Measurements from ENCODE around the gene DPP9. TPM values are rescaled to one million over a fixed set of nuclear protein-coding genes. Genes with fewer than 3 reads are reported as not detected.

Gene DPP9
- polyA plus RNA-seq, 1 of the 3 experiments (the other 2 are of a cell fraction): 17.1 TPM

DNA sequence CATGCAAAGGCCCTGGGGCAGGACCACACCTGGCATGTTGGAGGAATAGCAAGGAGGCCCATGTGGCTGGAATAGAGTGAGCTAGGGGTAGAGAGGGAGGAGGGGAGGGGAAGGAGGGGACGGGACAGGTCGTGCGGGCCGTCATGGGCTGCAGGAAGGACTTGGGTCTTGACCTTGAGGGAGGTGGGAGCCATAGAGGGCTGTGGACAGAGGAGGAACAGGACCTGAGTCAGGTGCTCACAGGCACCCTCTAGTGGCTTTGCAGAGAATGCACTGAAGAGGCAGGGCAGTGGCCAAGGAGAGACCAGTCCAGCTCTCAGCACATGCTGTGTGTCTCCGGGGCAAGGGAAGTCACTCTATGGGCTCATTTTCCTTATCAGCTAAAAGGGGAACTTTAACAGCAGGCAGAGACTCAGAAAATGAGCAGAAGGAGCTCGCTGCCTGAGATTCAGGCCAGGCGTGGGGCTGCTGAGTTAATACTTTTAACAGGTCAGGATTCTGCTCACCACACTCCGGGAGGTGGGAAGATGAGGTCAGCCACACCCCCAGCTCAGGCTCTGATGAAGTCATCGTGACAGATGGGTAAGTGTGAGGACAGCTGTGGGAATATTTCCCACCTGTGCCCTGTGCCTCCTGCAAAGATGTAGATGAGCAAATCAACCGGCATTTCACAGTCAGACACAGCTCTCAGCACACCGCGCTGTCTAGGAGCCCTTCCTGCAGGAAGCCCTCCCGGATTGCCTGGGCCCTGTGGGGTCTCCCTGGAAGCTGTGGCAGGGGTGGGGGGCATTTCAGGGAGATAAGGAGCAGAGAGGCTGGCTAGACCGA lies 90.3 kb downstream of the DPP9 start:
- 24% methylated on average over 11 of the region's 14 CpGs for WGBS (ENCODE audit: low lambda C conversion rate)
- Histone ChIP-seq H3K4me3 (ENCODE audit: low read depth in 2 of 2, low read length in 1 of 2) (no peak overlapping the region; a peak in 1 of 4 replicates), H3K27me3 (ENCODE audit: insufficient read depth) (no peaks in the 10 kb centered on the region), H3K4me1 (ENCODE audit: control insufficient read depth in 1 of 2, insufficient read depth in 2 of 2, low read depth in 1 of 2, low read length in 1 of 2) (peaks cover 0 to 8% of the 10 kb centered on the region in 2 experiments; a peak in 1 of 4 replicates), H3K9ac (no peak overlapping the region), H3K79me2 (ENCODE audit: insufficient read depth) (no peaks in the 10 kb centered on the region), H3K9me2 (no peaks in the 10 kb centered on the region), H3K36me3 (replicated peaks in 1 of 2; ENCODE audit: control insufficient read depth in 1 of 2, insufficient read depth in 2 of 2, low read length in 1 of 2) (no peaks in the 10 kb centered on the region), H3F3A (replicated peaks; ENCODE audit: insufficient read depth) (peaks cover 32% of the 10 kb centered on the region), H3K4me2 (no peak overlapping the region), H3K27ac (ENCODE audit: low read depth in 2 of 2, low read length in 1 of 2) (peak overlapping the region in 1 of 2 experiments; percentile 78; a peak in 1 of 4 replicates), H2AFZ (ENCODE audit: low read depth) (no peak overlapping the region), H4K20me1 (ENCODE audit: insufficient read depth) (no peaks in the 10 kb centered on the region), H3K9me3 (no peaks in the 10 kb centered on the region)
- ChIA-PET POLR2A (no interaction called here), CTCF (interaction anchor here (0.6 to 3.6 kb wide), 24 partner anchors 8 to 107 kb away, joined by 3 to 58 read pairs (median 4); partner anchors contain the start of genes MYDGF and SEMA6B)
- DNase-seq: peak; percentile 73
- TF ChIP-seq NFIC (IDR thresholded peaks at IDR 0.05; ENCODE audit: borderline replicate concordance) (no peak), TAF1 (IDR thresholded peaks at IDR 0.05; ENCODE audit: borderline replicate concordance, low read depth, low read length) (no peak), CHD2 (IDR thresholded peaks at IDR 0.05; ENCODE audit: low read length, partially characterized antibody) (no peak), SIN3A (IDR thresholded peaks at IDR 0.05; ENCODE audit: borderline replicate concordance, low read depth, low read length) (no peak), NRF1 (IDR thresholded peaks at IDR 0.05; ENCODE audit: low read depth, low read length) (no peak), YY1 (IDR thresholded peaks at IDR 0.05; ENCODE audit: low read depth) (no peak), ELF1 (IDR thresholded peaks at IDR 0.05) (no peak), TCF12 (IDR thresholded peaks at IDR 0.05) (peak; percentile 51; the same call in 1 of the 2 replicates), POLR2AphosphoS5 (IDR thresholded peaks at IDR 0.05; ENCODE audit: low read depth, low read length) (no peak), EP300 (IDR thresholded peaks at IDR 0.05; ENCODE audit: borderline replicate concordance in 1 of 2, low read depth in 1 of 2, low read length in 1 of 2) (no peak), EZH2phosphoT487 (IDR thresholded peaks at IDR 0.05; ENCODE audit: borderline replicate concordance, low read depth) (no peak), RXRA (IDR thresholded peaks at IDR 0.05; ENCODE audit: borderline replicate concordance, low read depth) (no peak), JUND (IDR thresholded peaks at IDR 0.05) (no peak), RCOR1 (IDR thresholded peaks at IDR 0.05; ENCODE audit: low read length) (peak; percentile 75; the same call in 1 of the 2 replicates), TEAD4 (IDR thresholded peaks at IDR 0.05; ENCODE audit: borderline replicate concordance, insufficient read depth) (no peak), RAD21 (IDR thresholded peaks at IDR 0.05; ENCODE audit: low read length) (peak; percentile 48), GABPA (IDR thresholded peaks at IDR 0.05; ENCODE audit: low read depth) (no peak), SMC3 (IDR thresholded peaks at IDR 0.05; ENCODE audit: low read depth, low read length) (peak; percentile 51)
- TF ChIP-seq, protein P1, sequence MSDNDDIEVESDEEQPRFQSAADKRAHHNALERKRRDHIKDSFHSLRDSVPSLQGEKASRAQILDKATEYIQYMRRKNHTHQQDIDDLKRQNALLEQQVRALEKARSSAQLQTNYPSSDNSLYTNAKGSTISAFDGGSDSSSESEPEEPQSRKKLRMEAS (IDR thresholded peaks at IDR 0.05; ENCODE audit: low read depth): peak; percentile 28; the same call in 1 of the 2 replicates
- TF ChIP-seq, protein P2, sequence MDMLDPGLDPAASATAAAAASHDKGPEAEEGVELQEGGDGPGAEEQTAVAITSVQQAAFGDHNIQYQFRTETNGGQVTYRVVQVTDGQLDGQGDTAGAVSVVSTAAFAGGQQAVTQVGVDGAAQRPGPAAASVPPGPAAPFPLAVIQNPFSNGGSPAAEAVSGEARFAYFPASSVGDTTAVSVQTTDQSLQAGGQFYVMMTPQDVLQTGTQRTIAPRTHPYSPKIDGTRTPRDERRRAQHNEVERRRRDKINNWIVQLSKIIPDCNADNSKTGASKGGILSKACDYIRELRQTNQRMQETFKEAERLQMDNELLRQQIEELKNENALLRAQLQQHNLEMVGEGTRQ (IDR thresholded peaks at IDR 0.05; ENCODE audit: borderline replicate concordance, low read depth, low read length): no peak
- TF ChIP-seq, protein P3, sequence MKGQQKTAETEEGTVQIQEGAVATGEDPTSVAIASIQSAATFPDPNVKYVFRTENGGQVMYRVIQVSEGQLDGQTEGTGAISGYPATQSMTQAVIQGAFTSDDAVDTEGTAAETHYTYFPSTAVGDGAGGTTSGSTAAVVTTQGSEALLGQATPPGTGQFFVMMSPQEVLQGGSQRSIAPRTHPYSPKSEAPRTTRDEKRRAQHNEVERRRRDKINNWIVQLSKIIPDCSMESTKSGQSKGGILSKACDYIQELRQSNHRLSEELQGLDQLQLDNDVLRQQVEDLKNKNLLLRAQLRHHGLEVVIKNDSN (IDR thresholded peaks at IDR 0.05; ENCODE audit: borderline replicate concordance, low read depth): no peak
- TF ChIP-seq, protein P4, sequence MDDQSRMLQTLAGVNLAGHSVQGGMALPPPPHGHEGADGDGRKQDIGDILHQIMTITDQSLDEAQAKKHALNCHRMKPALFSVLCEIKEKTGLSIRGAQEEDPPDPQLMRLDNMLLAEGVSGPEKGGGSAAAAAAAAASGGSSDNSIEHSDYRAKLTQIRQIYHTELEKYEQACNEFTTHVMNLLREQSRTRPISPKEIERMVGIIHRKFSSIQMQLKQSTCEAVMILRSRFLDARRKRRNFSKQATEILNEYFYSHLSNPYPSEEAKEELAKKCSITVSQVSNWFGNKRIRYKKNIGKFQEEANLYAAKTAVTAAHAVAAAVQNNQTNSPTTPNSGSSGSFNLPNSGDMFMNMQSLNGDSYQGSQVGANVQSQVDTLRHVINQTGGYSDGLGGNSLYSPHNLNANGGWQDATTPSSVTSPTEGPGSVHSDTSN (IDR thresholded peaks at IDR 0.05): 0 out of 2 replicates have a peak, but pooled peaks have one; percentile 16
- TF ChIP-seq, protein P5, sequence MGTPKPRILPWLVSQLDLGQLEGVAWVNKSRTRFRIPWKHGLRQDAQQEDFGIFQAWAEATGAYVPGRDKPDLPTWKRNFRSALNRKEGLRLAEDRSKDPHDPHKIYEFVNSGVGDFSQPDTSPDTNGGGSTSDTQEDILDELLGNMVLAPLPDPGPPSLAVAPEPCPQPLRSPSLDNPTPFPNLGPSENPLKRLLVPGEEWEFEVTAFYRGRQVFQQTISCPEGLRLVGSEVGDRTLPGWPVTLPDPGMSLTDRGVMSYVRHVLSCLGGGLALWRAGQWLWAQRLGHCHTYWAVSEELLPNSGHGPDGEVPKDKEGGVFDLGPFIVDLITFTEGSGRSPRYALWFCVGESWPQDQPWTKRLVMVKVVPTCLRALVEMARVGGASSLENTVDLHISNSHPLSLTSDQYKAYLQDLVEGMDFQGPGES (IDR thresholded peaks at IDR 0.05; ENCODE audit: low read depth, low read length): no peak
- TF ChIP-seq, protein P6, sequence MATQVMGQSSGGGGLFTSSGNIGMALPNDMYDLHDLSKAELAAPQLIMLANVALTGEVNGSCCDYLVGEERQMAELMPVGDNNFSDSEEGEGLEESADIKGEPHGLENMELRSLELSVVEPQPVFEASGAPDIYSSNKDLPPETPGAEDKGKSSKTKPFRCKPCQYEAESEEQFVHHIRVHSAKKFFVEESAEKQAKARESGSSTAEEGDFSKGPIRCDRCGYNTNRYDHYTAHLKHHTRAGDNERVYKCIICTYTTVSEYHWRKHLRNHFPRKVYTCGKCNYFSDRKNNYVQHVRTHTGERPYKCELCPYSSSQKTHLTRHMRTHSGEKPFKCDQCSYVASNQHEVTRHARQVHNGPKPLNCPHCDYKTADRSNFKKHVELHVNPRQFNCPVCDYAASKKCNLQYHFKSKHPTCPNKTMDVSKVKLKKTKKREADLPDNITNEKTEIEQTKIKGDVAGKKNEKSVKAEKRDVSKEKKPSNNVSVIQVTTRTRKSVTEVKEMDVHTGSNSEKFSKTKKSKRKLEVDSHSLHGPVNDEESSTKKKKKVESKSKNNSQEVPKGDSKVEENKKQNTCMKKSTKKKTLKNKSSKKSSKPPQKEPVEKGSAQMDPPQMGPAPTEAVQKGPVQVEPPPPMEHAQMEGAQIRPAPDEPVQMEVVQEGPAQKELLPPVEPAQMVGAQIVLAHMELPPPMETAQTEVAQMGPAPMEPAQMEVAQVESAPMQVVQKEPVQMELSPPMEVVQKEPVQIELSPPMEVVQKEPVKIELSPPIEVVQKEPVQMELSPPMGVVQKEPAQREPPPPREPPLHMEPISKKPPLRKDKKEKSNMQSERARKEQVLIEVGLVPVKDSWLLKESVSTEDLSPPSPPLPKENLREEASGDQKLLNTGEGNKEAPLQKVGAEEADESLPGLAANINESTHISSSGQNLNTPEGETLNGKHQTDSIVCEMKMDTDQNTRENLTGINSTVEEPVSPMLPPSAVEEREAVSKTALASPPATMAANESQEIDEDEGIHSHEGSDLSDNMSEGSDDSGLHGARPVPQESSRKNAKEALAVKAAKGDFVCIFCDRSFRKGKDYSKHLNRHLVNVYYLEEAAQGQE (IDR thresholded peaks at IDR 0.05; ENCODE audit: low read depth, low read length): no peak
